NK-92 treated with Interleukin-12 subunit alpha and Interleukin-12 subunit beta, amount 100 ng/mL, for 24 hours (cell line): Measurements from ENCODE around the gene IL9R.
"Not testable (repeated sequence)": the region's sequence is repeated elsewhere in the genome, so short reads cannot be mapped to it uniquely, and the experiment has no call there.

ENCODE experiments used
- DNase-seq: peaks from one replicate; lab custom pipeline; 2025; lab: John Stamatoyannopoulos, UW

IL9R gene

DNA sequence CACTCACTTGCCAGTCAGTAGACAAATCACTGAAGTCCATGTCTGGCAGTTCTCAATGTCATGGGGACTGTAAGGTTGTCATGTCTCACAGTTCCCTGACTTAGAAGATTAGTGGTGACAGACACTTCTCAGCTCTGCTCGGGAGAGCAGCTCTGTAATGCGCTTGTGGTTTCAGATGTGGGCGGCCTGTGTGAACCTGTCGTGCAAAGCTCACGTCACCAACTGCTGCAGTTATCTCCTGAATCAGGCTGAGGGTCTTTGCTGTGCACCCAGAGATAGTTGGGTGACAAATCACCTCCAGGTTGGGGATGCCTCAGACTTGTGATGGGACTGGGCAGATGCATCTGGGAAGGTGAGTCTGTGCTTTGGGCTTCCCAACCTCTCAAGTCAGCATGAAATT, at the start of gene IL9R:
Gene IL9R (plus strand): TSS at position 261 of the 400 bp plus-strand sequence. CDS start 64 bp downstream, at position 325.
- no peak for DNase-seq

DNA sequence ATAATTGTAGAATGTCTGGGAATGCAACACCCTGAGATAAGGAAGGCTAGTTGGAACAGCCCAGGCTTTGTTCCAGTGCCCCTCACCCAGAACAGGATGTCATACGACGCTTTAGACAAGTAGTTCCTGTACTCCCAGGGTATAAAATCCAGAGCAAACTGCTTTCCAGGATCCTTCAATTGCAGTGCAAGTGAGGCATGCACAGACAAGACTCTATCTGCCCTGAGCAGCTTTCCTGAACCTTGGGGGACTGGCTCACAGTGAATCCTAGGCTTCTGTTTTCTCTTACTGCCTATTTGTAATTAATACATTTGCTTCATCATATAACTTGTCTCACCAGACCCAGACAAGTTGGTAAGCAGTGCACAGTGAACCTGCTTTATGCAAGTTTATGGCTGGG, 48.4 kb upstream of the IL9R start:
- DNase-seq = no peak

GRCh38 chrX:155951237-155951789, 46.2 kb upstream of the IL9R start:
- DNase-seq = no peak

GRCh38 chrX:155953055-155953454, 44.4 kb upstream of the IL9R start:
- DNase-seq = no peak

DNA sequence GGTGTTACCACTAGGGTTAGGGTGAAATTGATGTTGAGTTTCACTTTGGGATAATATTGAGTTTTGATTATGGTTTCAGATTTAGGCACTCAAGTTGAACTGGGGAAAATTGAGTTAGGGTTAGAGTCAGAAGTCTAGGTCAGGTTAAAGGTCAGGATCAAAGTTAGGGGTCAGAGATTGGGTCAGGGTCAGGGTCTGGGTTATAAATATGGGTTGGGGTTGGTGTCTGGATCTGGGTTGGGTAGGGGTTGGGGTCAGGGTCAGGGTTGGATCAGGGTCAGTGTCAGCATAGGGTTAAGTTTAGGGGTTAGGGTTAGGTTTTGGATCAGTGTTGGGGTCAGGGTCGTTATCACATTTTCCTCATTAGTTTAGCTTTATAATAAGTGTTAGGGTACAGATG, 42.7 kb upstream of the IL9R start:
- DNase-seq = no peak

DNA sequence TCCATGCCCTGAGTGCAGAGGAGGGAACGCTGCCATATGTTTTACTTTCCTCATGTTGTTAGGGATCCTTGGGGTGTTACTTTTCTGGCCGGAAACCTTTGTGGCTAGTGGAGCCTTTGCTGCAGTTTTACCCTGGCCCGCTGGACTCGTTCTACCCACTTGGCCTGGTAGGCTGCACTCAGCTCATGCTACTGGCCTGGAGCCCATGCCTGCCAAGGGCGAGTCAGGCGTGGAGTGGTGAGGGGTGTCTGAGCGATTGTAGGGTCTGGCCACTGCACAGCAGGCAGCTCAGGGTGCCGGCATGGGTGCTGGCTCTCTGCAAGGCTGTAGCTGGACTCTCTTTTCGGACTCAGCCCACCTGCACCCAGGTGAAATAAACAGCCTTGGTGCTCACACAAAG, 41.4 kb upstream of the IL9R start:
- DNase-seq = no peak

- DNase-seq = no peak
Measured at GRCh38 chrX:155956649-155957048, 40.8 kb upstream of the IL9R start.

DNA sequence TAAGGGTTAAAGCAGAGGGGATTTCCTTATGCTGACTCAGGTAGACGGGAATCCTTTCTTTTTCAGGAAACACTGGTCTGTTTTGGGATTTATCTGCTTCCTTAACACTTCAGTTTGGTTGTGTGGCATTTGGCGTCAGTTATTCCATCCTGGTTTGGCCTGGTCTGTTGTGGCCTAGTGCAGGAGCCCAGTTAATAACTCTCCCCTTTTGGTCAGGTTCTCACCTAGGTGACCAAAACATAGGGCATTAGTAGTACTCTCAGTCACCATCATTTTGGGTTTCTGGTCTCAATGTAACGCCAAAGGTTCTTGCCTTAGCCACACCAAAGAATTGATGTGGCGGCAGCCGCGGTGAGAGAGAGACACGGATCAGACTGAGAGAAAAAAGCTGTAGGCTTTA, 39.7 kb upstream of the IL9R start:
- DNase-seq = no peak

GRCh38 chrX:155959018-155959587, 38.4 kb upstream of the IL9R start:
- DNase-seq = no peak

GRCh38 chrX:155962906-155963305, 34.6 kb upstream of the IL9R start:
- no peak for DNase-seq

DNA sequence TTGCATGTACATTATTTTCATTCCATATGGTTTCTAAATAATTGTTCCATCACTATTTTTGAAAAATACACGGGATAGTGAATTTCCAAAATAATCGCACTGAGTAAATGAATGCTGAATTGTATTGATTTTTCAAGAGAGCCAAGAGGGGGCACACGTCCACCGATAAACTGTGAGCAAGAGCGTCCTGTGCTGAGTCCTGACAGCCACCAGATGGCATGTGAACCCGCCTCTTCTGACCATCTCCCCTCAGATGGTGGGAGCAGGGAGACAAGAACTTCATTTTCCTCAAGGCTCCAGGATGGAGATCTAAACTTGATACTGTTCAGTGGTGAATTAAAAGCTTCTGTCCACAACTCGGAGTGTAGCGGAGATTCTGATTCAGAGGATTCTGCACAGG, 30.6 kb upstream of the IL9R start:
- peak; percentile 29 for DNase-seq

- no peak for DNase-seq
Measured at GRCh38 chrX:155967653-155968325, 29.7 kb upstream of the IL9R start.

- no peak for DNase-seq
Measured at GRCh38 chrX:155968326-155968661, 29.2 kb upstream of the IL9R start.

GRCh38 chrX:155968791-155969190, 28.7 kb upstream of the IL9R start:
- no peak for DNase-seq

- not testable (repeated sequence) for DNase-seq
Measured at GRCh38 chrX:155971658-155972057, 25.8 kb upstream of the IL9R start.

GRCh38 chrX:155972241-155972640, 25.3 kb upstream of the IL9R start:
- not testable (repeated sequence) for DNase-seq

DNA sequence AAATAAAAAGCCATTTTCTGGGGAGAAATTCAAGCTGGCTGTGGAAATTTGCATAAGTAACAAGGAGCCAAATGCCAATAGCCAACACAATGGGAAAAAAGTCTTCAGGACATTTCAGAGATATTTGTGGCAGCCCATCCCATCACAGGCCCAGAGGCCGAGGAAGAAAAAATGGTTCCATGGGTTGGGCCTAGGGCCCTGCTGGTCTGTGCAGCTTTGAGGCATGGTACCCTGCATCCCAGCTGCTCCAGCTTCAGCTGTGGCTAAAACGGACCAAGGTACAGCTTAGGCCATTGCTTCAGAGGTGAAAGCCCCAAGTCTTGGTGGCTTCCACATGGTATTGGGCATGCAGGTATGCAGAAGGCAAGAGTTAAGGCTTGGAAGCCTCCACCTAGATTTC, 14.2 kb upstream of the IL9R start:
- no peak for DNase-seq

GRCh38 chrX:155985208-155985607, 12.3 kb upstream of the IL9R start:
- no peak for DNase-seq

- DNase-seq = not testable (repeated sequence)
Measured at GRCh38 chrX:155986995-155987394, 10.5 kb upstream of the IL9R start.

- DNase-seq = no peak
Measured at GRCh38 chrX:155988859-155989258, 8.6 kb upstream of the IL9R start.

DNA sequence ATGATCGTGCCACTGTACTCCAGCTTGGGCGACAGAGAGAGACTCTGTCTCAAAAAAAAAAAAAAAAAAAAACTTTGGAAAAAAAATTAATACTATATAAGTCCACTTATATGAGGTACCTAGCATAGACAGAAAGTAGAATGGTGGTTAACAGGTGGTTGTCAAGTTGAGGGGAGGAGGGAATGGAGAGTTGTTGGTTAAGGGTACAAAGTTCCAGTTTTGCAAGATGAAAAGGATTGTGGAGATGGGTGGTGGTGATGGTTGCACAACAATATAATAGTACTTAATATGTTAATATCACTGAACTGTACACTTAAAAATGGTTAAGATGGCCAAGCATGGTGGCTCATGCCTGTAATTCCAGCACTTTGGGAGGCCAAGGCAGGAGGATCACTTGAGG, 4.1 kb upstream of the IL9R start:
- no peak for DNase-seq

- DNase-seq = no peak
Measured at GRCh38 chrX:155995321-155995875, 2.1 kb upstream of the IL9R start.

GRCh38 chrX:155998116-155998515, 620 bp downstream of the IL9R start:
- no peak for DNase-seq
